CD4-positive, alpha-beta T cell (primary cell): ENCODE measurements around the gene S100Z. TPM values are rescaled to one million over a fixed set of nuclear protein-coding genes. Genes with fewer than 3 reads are reported as not detected.

Experiments used
- ATAC-seq: fragments of 200-7000 bp; cut with Tn5 transposase; one replicate; pipeline ENCODE4 v1.10.0; 2022; ENCODE audit warnings: mild to moderate bottlenecking; ENCODE audit not compliant: poor library complexity
- CTCF ChIA-PET: fragments of 350-600 bp; sonication (Branson Sonifier 250); formaldehyde crosslinking; loops from one replicate; lab custom pipeline; 2021; ENCODE audit warnings: antibody characterized with exemption, inconsistent platforms; lab: Charles Lee
- POLR2A ChIA-PET: fragments of 350-600 bp; sonication (Branson Sonifier 250); formaldehyde crosslinking; loops from one replicate; lab custom pipeline; 2021; ENCODE audit warnings: antibody characterized with exemption, inconsistent platforms; lab: Charles Lee
- DNase-seq, 14 experiments: peaks; one replicate each; pipeline ENCODE4 v3.0.0-alpha.2; 2013 to 2020; ENCODE audit warnings: mixed read lengths in 2 of 14
- H3K27ac ChIP-seq, 2 donors: one replicate each; pipeline versions ENCODE4 v1.5.1 to v1.7.0; 2013; ENCODE audit warnings: low read length in 2 of 2, low read depth in 1 of 2, mild to moderate bottlenecking in 1 of 2
- H3K27me3 ChIP-seq, 2 experiments: 1 replicate in 1 of 2; 2 replicates in 1 of 2; pipeline versions ENCODE4 v1.6.1 to v1.7.0; 2013; ENCODE audit warnings: low read length in 2 of 2, control low read depth in 1 of 2, mild to moderate bottlenecking in 1 of 2, moderate library complexity in 1 of 2; ENCODE audit not compliant: insufficient read depth in 2 of 2, control insufficient read depth in 1 of 2
- H3K36me3 ChIP-seq: one replicate; pipeline ENCODE4 v1.6.1; 2013; ENCODE audit warnings: low read length, control low read depth; ENCODE audit not compliant: insufficient read depth
- H3K4me1 ChIP-seq: one replicate; pipeline ENCODE4 v1.6.1; 2013; ENCODE audit warnings: low read length, control low read depth; ENCODE audit not compliant: insufficient read depth
- H3K4me3 ChIP-seq: one replicate; pipeline ENCODE4 v1.5.1; 2013; ENCODE audit warnings: mild to moderate bottlenecking, low read length, moderate library complexity
- H3K9me3 ChIP-seq, 2 experiments: 1 replicate in 1 of 2; 2 replicates in 1 of 2; pipeline versions ENCODE4 v1.6.1 to v1.7.0; 2013; ENCODE audit warnings: low read length in 2 of 2, mild to moderate bottlenecking in 2 of 2, control low read depth in 1 of 2, moderate library complexity in 1 of 2; ENCODE audit not compliant: control insufficient read depth in 1 of 2, insufficient read depth in 1 of 2
- H3K27ac Mint-ChIP-seq: one replicate; pipeline ENCODE4 v1.8.0; 2020; ENCODE audit warnings: mixed read lengths
- H3K27me3 Mint-ChIP-seq: one replicate; pipeline ENCODE4 v1.8.0; 2021; ENCODE audit warnings: mixed read lengths
- H3K36me3 Mint-ChIP-seq: one replicate; pipeline ENCODE4 v1.8.0; 2021; ENCODE audit warnings: low read depth, mixed read lengths
- H3K4me1 Mint-ChIP-seq: one replicate; pipeline ENCODE4 v1.8.0; 2021; ENCODE audit warnings: low read depth, mixed read lengths
- H3K4me3 Mint-ChIP-seq: one replicate; pipeline ENCODE4 v1.8.0; 2020; ENCODE audit warnings: mild to moderate bottlenecking, mixed read lengths
- H3K9me3 Mint-ChIP-seq: one replicate; pipeline ENCODE4 v1.8.0; 2020; ENCODE audit warnings: mixed read lengths
- intact Hi-C, 2 experiments: fragments of 100-400 bp; cut with DNase I in 1 of 2; cut with micrococcal nuclease in 1 of 2; formaldehyde crosslinking; loops; one replicate each; pipeline versions ENCODE4 v1.15.1 to v1.9.0; 2023 to 2025; cut with DNase I, micrococcal nuclease
- total RNA-seq, 174 experiments: library from RNA in 2 of 174; stranded (reverse) in 2 of 174; gene quantifications; one replicate each; pipeline ENCODE4 v1.2.3 and lab custom pipeline; 2021 to 2026
- TF ChIP-seq, protein P1 (sequence below): fragments of 200-600 bp; IDR thresholded peaks from one replicate; pipeline ENCODE4 v1.8.0; 2022; ENCODE audit warnings: antibody characterized with exemption, mild to moderate bottlenecking

Gene S100Z
- total RNA-seq, 2 experiments from 2014 or later: 0.22 to 0.47 TPM

DNA sequence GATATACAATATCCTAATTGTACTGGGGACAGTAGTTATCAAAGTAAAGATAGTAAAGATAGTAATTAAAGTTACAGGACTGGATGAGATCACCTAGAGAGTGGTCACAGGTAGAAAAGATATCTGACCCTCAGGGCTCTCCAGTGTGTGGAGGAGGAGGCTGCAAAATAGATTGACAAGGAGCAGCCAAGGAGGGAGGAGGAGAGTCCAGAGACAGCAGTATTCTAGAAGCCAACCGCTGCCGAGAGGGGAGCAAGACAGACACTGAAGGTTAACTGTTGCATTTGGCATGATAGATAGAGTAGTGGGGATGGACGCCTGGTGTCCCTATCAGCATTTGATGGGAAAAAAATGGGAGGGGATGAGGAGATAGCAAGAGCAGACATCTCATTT lies 48.0 kb upstream of the S100Z start:
- POLR2A ChIA-PET: no interaction called here
- Mint-ChIP-seq H3K27ac (no peak overlapping the region), H3K36me3 (no peaks in the 10 kb centered on the region), H3K9me3 (no peaks in the 10 kb centered on the region), H3K27me3 (no peaks in the 10 kb centered on the region), H3K4me3 (no peak overlapping the region), H3K4me1 (no peaks in the 10 kb centered on the region)
- Histone ChIP-seq H3K4me3 (no peak overlapping the region), H3K4me1 (no peaks in the 10 kb centered on the region), H3K36me3 (no peaks in the 10 kb centered on the region), H3K27ac (no peak overlapping the region), H3K9me3 (no peaks in the 10 kb centered on the region), H3K27me3 (no peaks in the 10 kb centered on the region)
- DNase-seq (no peak), ATAC-seq (no peak)
- CTCF ChIA-PET: no interaction called here
- intact Hi-C loops: no loop called here
- TF ChIP-seq, protein P1, sequence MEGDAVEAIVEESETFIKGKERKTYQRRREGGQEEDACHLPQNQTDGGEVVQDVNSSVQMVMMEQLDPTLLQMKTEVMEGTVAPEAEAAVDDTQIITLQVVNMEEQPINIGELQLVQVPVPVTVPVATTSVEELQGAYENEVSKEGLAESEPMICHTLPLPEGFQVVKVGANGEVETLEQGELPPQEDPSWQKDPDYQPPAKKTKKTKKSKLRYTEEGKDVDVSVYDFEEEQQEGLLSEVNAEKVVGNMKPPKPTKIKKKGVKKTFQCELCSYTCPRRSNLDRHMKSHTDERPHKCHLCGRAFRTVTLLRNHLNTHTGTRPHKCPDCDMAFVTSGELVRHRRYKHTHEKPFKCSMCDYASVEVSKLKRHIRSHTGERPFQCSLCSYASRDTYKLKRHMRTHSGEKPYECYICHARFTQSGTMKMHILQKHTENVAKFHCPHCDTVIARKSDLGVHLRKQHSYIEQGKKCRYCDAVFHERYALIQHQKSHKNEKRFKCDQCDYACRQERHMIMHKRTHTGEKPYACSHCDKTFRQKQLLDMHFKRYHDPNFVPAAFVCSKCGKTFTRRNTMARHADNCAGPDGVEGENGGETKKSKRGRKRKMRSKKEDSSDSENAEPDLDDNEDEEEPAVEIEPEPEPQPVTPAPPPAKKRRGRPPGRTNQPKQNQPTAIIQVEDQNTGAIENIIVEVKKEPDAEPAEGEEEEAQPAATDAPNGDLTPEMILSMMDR: no peak

DNA sequence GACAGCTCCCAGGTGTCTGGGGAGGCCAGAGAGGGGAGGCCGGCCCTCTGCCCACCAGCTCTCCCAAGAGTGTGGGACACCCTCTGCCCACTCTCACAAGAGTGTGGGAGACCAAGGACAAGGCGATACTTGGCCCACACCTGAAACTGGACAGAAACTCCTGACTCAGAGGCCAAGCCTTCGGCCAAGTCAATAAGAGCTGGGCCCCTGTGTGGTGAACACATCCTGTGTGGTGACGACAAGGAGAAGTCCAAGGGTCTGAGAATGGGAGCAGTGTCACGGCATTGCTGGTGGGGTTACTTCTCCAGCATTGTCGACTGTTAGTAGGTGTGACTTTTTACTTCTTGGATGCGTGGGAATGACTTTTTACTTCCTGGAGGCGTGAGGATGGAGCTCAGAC lies 45.5 kb upstream of the S100Z start:
- Histone ChIP-seq H3K4me3 (no peak overlapping the region), H3K27me3 (no peaks in the 10 kb centered on the region), H3K4me1 (no peaks in the 10 kb centered on the region), H3K36me3 (no peaks in the 10 kb centered on the region), H3K27ac (no peak overlapping the region), H3K9me3 (no peaks in the 10 kb centered on the region)
- ATAC-seq (no peak), DNase-seq (no peak)
- Mint-ChIP-seq H3K27me3 (no peaks in the 10 kb centered on the region), H3K4me1 (no peaks in the 10 kb centered on the region), H3K27ac (no peak overlapping the region), H3K4me3 (no peak overlapping the region), H3K9me3 (no peaks in the 10 kb centered on the region), H3K36me3 (no peaks in the 10 kb centered on the region)
- ChIA-PET POLR2A (no interaction called here), CTCF (no interaction called here)
- TF ChIP-seq, protein P1: no peak
- intact Hi-C loops: no loop called here

DNA sequence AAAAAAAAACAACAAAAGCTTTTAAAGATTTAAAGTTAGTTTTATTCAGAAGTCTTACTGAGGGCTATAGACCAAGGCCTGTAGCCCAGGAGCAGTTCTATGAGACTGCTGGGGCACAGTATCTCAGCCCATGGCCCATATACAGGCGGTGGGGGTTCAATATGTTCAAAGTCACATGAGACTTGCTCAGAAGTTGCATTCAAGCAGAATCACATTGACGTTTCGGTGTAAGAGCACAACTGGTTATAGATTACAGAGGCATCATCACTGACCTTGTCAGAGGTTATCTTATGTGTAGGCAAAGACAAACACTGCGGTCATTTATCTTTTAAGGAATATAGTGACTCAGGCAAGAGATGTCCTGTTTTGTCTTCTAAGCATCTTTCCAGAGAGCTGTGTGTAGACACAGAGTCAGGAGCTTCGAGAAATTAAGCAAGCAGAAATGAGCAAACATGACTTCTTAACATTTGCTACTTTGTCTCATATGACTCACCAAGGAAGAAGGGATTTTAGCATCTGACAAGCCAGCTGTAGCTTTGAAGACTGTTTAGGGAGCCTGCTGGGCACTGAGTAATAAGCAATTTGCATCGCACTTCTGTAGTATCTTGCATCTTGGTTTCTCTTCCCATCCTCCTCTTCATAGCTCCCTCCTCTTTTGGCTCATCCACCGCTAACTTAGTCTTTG lies 43.9 kb upstream of the S100Z start:
- TF ChIP-seq, protein P1: no peak
- CTCF ChIA-PET: interaction anchor here (1.9 kb wide), 1 partner anchor 32 kb away, joined by 6 read pairs; no protein-coding TSS in a partner anchor

More for the DNA sequence above, 43.9 kb upstream of the S100Z start:
- H3K36me3 Mint-ChIP-seq: no peaks in the 10 kb centered on the region
- H3K4me1 ChIP-seq: no peaks in the 10 kb centered on the region
- no peak overlapping the region for H3K4me3 ChIP-seq
- H3K4me3 Mint-ChIP-seq: no peak overlapping the region
- H3K27ac ChIP-seq: no peak overlapping the region
- no peaks in the 10 kb centered on the region for H3K36me3 ChIP-seq
- H3K4me1 Mint-ChIP-seq: no peaks in the 10 kb centered on the region
- ATAC-seq (no peak), DNase-seq (no peak)
- no peaks in the 10 kb centered on the region for H3K9me3 Mint-ChIP-seq
- no peaks in the 10 kb centered on the region for H3K27me3 ChIP-seq
- H3K9me3 ChIP-seq: no peaks in the 10 kb centered on the region
- intact Hi-C loops: no loop called here
- H3K27me3 Mint-ChIP-seq: no peaks in the 10 kb centered on the region
- POLR2A ChIA-PET: no interaction called here
- H3K27ac Mint-ChIP-seq: no peak overlapping the region
